Caco-2 (cell line): ENCODE results near the gene PARP12. TPM values are rescaled to one million over a fixed set of nuclear protein-coding genes. Genes with fewer than 3 reads are reported as not detected.

Experiments
- BruUV-seq: library from RNA; stranded (reverse); fragments of 400-500 nt; replicated peaks from 2 replicates; lab custom pipeline; 2021; lab: Mats Ljungman, UMichigan
- CTCF ChIA-PET: fragments of 300-600 bp; sonication (Branson Sonifier 250); formaldehyde crosslinking; loops from one replicate; lab custom pipeline; 2022; ENCODE audit warnings: antibody characterized with exemption; lab: Charles Lee
- POLR2A ChIA-PET: fragments of 300-600 bp; sonication (Branson Sonifier 250); formaldehyde crosslinking; loops from one replicate; lab custom pipeline; 2022; ENCODE audit warnings: antibody characterized with exemption; lab: Charles Lee
- DNase-seq, 2 experiments: peaks; one replicate each; pipeline versions ENCODE4 v3.0.0 to v3.0.0-alpha.2; 2020 to 2022
- H3K27me3 ChIP-seq: replicated peaks from 2 replicates; pipeline ENCODE4 v1.6.0; 2011; ENCODE audit warnings: low read length; ENCODE audit not compliant: control insufficient read depth, insufficient read depth
- H3K36me3 ChIP-seq: 2 replicates; pipeline ENCODE4 v1.5.1; 2011; ENCODE audit warnings: low read length; ENCODE audit not compliant: control insufficient read depth, insufficient read depth
- H3K4me1 ChIP-seq: fragments of 250-450 bp; sonication (Bioruptor Pico); 2 replicates; pipeline ENCODE4 v1.5.1; 2020; ENCODE audit warnings: mild to moderate bottlenecking
- H3K4me3 ChIP-seq: 2 replicates; pipeline ENCODE4 v1.5.1; 2011; ENCODE audit warnings: low read depth, mild to moderate bottlenecking, control low read depth, low read length
- H3K9me3 ChIP-seq: fragments of 250-450 bp; sonication (Bioruptor Pico); 2 replicates; pipeline ENCODE4 v1.5.1; 2020; ENCODE audit warnings: mild to moderate bottlenecking, moderate library complexity
- H3K27ac Mint-ChIP-seq: one replicate; pipeline ENCODE4 v1.8.0; 2022; ENCODE audit warnings: mixed read lengths; ENCODE audit not compliant: unreplicated experiment
- H3K27me3 Mint-ChIP-seq: one replicate; pipeline ENCODE4 v1.8.0; 2022; ENCODE audit warnings: mixed read lengths; ENCODE audit not compliant: insufficient read depth, unreplicated experiment
- H3K36me3 Mint-ChIP-seq: one replicate; pipeline ENCODE4 v1.8.0; 2022; ENCODE audit warnings: mild to moderate bottlenecking, mixed read lengths; ENCODE audit not compliant: insufficient read depth, unreplicated experiment
- H3K4me1 Mint-ChIP-seq: one replicate; pipeline ENCODE4 v1.8.0; 2022; ENCODE audit warnings: low read depth, mixed read lengths; ENCODE audit not compliant: unreplicated experiment
- H3K4me3 Mint-ChIP-seq: one replicate; pipeline ENCODE4 v1.8.0; 2022; ENCODE audit warnings: mild to moderate bottlenecking, moderate library complexity, mixed read lengths; ENCODE audit not compliant: unreplicated experiment
- H3K9me3 Mint-ChIP-seq: one replicate; pipeline ENCODE4 v1.8.0; 2022; ENCODE audit warnings: mixed read lengths; ENCODE audit not compliant: unreplicated experiment
- intact Hi-C: fragments of 100-400 bp; cut with micrococcal nuclease; formaldehyde crosslinking; loops from one replicate; pipeline ENCODE4 v1.10.0; 2022; ENCODE audit not compliant: unreplicated experiment
- total RNA-seq: library from RNA; stranded (reverse); gene quantifications from 2 replicates; pipeline ENCODE4 v1.2.3, GENCODE V29; 2022
- TF ChIP-seq, protein P1 (sequence below), 2 experiments: fragments of 200-600 bp in 1 of 2; IDR thresholded peaks; 1 replicate in 1 of 2; 2 replicates in 1 of 2; pipeline versions ENCODE4 v1.5.1 to v1.8.0; 2011 to 2022; ENCODE audit warnings: antibody characterized with exemption in 1 of 2, control low read depth in 1 of 2, inconsistent platforms in 1 of 2, low read depth in 1 of 2, low read length in 1 of 2, mild to moderate bottlenecking in 1 of 2, moderate library complexity in 1 of 2; ENCODE audit not compliant: insufficient read depth in 1 of 2, severe bottlenecking in 1 of 2, unreplicated experiment in 1 of 2

The PARP12 gene
- total RNA-seq, 1 experiment from 2014 or later = 20.2 TPM

DNA sequence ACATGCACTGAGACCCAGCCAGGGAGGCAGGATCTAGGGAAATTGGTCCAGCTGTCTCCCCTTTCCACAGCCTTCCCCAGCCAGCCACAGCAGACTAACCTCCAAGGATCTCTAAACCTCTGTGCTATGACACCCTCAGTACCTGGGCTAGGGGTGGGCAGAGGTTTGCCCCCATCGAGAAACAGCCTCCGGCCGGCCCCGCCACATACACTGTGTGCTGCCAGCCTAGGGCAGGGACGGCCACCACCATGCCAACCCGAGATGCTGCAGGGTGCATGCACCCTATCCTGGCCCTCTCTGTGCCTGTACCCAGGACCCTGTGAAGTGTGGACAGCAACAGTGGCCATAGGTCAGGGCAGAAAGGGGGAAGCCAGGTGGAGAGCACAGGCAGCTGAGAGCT, 58.1 kb downstream of the PARP12 start:
- H3K9me3 ChIP-seq = no peaks in the 10 kb centered on the region
- Mint-ChIP-seq H3K4me1 (no peaks in the 10 kb centered on the region), H3K27me3 (no peaks in the 10 kb centered on the region), H3K27ac (no peak overlapping the region), H3K9me3 (no peaks in the 10 kb centered on the region), H3K4me3 (no peak overlapping the region), H3K36me3 (no peaks in the 10 kb centered on the region)
- no peaks in the 10 kb centered on the region for H3K27me3 ChIP-seq
- no TSS peak for BruUV-seq
- peak in 1 of 2 experiments; percentile 26 for DNase-seq
- H3K4me1 ChIP-seq = no peaks in the 10 kb centered on the region
- TF ChIP-seq, protein P1, sequence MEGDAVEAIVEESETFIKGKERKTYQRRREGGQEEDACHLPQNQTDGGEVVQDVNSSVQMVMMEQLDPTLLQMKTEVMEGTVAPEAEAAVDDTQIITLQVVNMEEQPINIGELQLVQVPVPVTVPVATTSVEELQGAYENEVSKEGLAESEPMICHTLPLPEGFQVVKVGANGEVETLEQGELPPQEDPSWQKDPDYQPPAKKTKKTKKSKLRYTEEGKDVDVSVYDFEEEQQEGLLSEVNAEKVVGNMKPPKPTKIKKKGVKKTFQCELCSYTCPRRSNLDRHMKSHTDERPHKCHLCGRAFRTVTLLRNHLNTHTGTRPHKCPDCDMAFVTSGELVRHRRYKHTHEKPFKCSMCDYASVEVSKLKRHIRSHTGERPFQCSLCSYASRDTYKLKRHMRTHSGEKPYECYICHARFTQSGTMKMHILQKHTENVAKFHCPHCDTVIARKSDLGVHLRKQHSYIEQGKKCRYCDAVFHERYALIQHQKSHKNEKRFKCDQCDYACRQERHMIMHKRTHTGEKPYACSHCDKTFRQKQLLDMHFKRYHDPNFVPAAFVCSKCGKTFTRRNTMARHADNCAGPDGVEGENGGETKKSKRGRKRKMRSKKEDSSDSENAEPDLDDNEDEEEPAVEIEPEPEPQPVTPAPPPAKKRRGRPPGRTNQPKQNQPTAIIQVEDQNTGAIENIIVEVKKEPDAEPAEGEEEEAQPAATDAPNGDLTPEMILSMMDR (IDR thresholded peaks at IDR 0.05; ENCODE audit: insufficient read depth in 1 of 2, low read depth in 1 of 2, low read length in 1 of 2, severe bottlenecking in 1 of 2, unreplicated experiment in 1 of 2) = no peak
- intact Hi-C loops = loop anchor here (10.0 kb wide), 1 partner anchor 320 kb away; no protein-coding TSS in a partner anchor
- H3K4me3 ChIP-seq = no peak overlapping the region
- no peaks in the 10 kb centered on the region for H3K36me3 ChIP-seq
- ChIA-PET CTCF (interaction anchor here (1.1 to 1.5 kb wide), 3 partner anchors 13 to 500 kb away, joined by 3 to 6 read pairs (median 3); no protein-coding TSS in a partner anchor), POLR2A (no interaction called here)

DNA sequence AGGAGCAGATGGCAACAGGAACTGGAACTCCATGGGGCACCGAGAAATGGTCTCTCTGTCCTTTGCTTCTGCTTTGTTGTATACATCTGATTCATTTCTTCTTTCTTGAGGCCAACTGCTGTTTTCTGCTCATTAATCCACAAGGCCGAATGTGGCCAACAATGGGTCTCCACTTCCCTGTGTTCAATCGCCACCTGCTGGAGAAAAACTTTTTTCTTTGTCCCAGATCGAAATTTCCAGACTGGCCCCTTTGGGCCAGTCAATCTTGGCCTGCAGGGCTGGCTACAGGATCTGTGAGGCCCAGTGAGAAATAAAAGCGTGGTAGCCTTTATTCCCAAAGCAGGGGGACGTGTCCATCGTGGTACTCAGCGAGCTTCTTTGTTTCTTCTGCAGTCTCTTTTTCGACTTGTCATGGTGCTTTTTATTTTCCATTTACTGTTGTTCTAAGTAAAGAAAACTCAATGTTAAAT, 58.8 kb downstream of the PARP12 start:
- Mint-ChIP-seq H3K27ac (no peak overlapping the region), H3K4me1 (no peaks in the 10 kb centered on the region), H3K9me3 (no peaks in the 10 kb centered on the region), H3K36me3 (no peaks in the 10 kb centered on the region), H3K27me3 (no peaks in the 10 kb centered on the region), H3K4me3 (no peak overlapping the region)
- no peaks in the 10 kb centered on the region for H3K27me3 ChIP-seq
- no TSS peak for BruUV-seq
- CTCF ChIA-PET = no interaction called here
- no peaks in the 10 kb centered on the region for H3K9me3 ChIP-seq
- H3K36me3 ChIP-seq = no peaks in the 10 kb centered on the region
- TF ChIP-seq, protein P1 (IDR thresholded peaks at IDR 0.05; ENCODE audit: insufficient read depth in 1 of 2, low read depth in 1 of 2, low read length in 1 of 2, severe bottlenecking in 1 of 2, unreplicated experiment in 1 of 2) = peak; percentile 50 to 57
- H3K4me3 ChIP-seq = no peak overlapping the region
- POLR2A ChIA-PET = no interaction called here
- intact Hi-C loops = loop anchor here (10.0 kb wide), 1 partner anchor 321 kb away; no protein-coding TSS in a partner anchor
- DNase-seq = peak; percentile 38 to 67
- no peaks in the 10 kb centered on the region for H3K4me1 ChIP-seq

DNA sequence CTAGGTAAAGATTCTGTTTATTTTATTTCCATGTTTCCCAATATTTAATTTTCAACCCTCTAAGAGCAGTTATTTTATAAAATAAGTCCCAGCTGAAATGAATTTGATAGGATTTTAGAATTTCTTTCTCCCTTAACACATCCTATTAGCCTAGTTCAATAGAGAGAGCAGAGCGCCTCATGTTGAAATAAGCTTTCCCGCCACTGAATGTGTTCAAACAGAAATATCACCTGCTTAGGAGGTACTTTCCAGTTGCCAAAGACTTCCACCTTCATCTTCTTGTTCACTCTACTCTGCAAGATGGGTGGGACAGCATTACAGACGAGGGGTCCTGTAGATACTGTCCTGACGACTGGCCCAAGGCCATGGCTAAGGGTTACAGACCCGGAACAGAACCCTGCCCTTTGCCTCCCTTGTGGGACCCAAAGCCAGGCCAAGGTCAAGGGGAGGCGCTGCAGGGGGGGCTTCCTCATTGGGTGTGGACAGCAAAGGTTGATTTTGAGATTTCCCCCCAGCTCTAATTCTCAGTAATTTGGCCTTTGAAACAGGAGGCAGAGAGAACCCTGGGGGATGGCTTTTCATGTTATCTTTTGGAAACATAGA, 62.0 kb downstream of the PARP12 start:
- Histone ChIP-seq H3K27me3 (no peaks in the 10 kb centered on the region), H3K4me3 (no peak overlapping the region), H3K36me3 (no peaks in the 10 kb centered on the region), H3K9me3 (no peaks in the 10 kb centered on the region), H3K4me1 (no peaks in the 10 kb centered on the region)
- no TSS peak for BruUV-seq
- no peaks in the 10 kb centered on the region for H3K36me3 Mint-ChIP-seq
- H3K27ac Mint-ChIP-seq = no peak overlapping the region
- no peaks in the 10 kb centered on the region for H3K4me1 Mint-ChIP-seq
- no peaks in the 10 kb centered on the region for H3K9me3 Mint-ChIP-seq
- H3K4me3 Mint-ChIP-seq = no peak overlapping the region
- DNase-seq = no peak
- ChIA-PET CTCF (interaction anchor here (0.8 to 1.3 kb wide), 2 partner anchors 382 to 501 kb away, joined by 3 to 5 read pairs; no protein-coding TSS in a partner anchor), POLR2A (no interaction called here)
- intact Hi-C loops = loop anchor here (10.0 kb wide), 1 partner anchor 324 kb away; no protein-coding TSS in a partner anchor
- H3K27me3 Mint-ChIP-seq = peaks cover under 1% of the 10 kb centered on the region
- TF ChIP-seq, protein P1 (IDR thresholded peaks at IDR 0.05; ENCODE audit: insufficient read depth in 1 of 2, low read depth in 1 of 2, low read length in 1 of 2, severe bottlenecking in 1 of 2, unreplicated experiment in 1 of 2) = no peak
